Measurements from ENCODE around the gene ABTB2. TPM values are rescaled to one million over a fixed set of nuclear protein-coding genes. Genes with fewer than 3 reads are reported as not detected.

ABTB2 gene
- total and polyA plus RNA-seq, 2 experiments from 2014 or later, result 2.6 to 12.1 TPM

- peaks cover 21% of the 10 kb centered on the region for H3K4me1 ChIP-seq (ENCODE audit: insufficient read depth)
- no peaks in the 10 kb centered on the region for H3K9me2 ChIP-seq (ENCODE audit: insufficient read depth)
- TF ChIP-seq REST (IDR thresholded peaks at IDR 0.05; ENCODE audit: unreplicated experiment) (no peak), STAT1 (IDR thresholded peaks at IDR 0.05; ENCODE audit: unreplicated experiment) (no peak), POLR2AphosphoS5 (IDR thresholded peaks at IDR 0.05; ENCODE audit: low read depth) (no peak), CREB1 (CRISPR knock-in tag; IDR thresholded peaks at IDR 0.05; ENCODE audit: low read depth) (no peak), JUNB (IDR thresholded peaks at IDR 0.05; ENCODE audit: unreplicated experiment) (no peak), CTCF (conservative IDR thresholded peaks at IDR 0.05; ENCODE audit: low read depth in 2 of 2) (no peak), ZNF331 (CRISPR knock-in tag; IDR thresholded peaks at IDR 0.05; ENCODE audit: low read depth) (no peak), ZNF114 (CRISPR knock-in tag; IDR thresholded peaks at IDR 0.05) (no peak), EZH2phosphoT487 (IDR thresholded peaks at IDR 0.05; ENCODE audit: unreplicated experiment) (no peak), ZNF462 (CRISPR knock-in tag; IDR thresholded peaks at IDR 0.05) (no peak), NANOG (IDR thresholded peaks at IDR 0.05; ENCODE audit: borderline replicate concordance) (no peak), EZH2 (IDR thresholded peaks at IDR 0.05; ENCODE audit: low read depth, unreplicated experiment) (no peak)
- TF ChIP-seq, protein P1, sequence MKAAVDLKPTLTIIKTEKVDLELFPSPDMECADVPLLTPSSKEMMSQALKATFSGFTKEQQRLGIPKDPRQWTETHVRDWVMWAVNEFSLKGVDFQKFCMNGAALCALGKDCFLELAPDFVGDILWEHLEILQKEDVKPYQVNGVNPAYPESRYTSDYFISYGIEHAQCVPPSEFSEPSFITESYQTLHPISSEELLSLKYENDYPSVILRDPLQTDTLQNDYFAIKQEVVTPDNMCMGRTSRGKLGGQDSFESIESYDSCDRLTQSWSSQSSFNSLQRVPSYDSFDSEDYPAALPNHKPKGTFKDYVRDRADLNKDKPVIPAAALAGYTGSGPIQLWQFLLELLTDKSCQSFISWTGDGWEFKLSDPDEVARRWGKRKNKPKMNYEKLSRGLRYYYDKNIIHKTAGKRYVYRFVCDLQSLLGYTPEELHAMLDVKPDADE (IDR thresholded peaks at IDR 0.05), result no peak
- Mint-ChIP-seq H3K36me3 (ENCODE audit: low read depth) (no peaks in the 10 kb centered on the region), H3K4me3 (no peak overlapping the region), H3K27me3 (ENCODE audit: insufficient read depth, low read depth, poor library complexity) (peaks cover 18% of the 10 kb centered on the region), H3K9me3 (no peaks in the 10 kb centered on the region), H3K27ac (no peak overlapping the region), H3K4me1 (peaks cover 60% of the 10 kb centered on the region)
- no peaks in the 10 kb centered on the region for H3K79me2 ChIP-seq (replicated peaks; ENCODE audit: insufficient read depth)
- DNase-seq (ENCODE audit: low spot score) (no peak), ATAC-seq (no peak)
- H3K36me3 ChIP-seq (ENCODE audit: insufficient read depth), result no peaks in the 10 kb centered on the region; the same call in 1 of the 2 replicates
- no peaks in the 10 kb centered on the region for H3F3A ChIP-seq (replicated peaks; ENCODE audit: low read depth)
- H4K20me1 ChIP-seq (replicated peaks; ENCODE audit: insufficient read depth), result no peaks in the 10 kb centered on the region; the same call in 1 of the 2 replicates
- H2AFZ ChIP-seq, result no peak overlapping the region
- no peak overlapping the region for H3K4me3 ChIP-seq
- no peaks in the 10 kb centered on the region for H3K27me3 ChIP-seq (ENCODE audit: insufficient read depth)
- no peak overlapping the region; the same call in 1 of the 2 replicates for H3K27ac ChIP-seq (ENCODE audit: low read depth)
- H3K4me2 ChIP-seq, result no peak overlapping the region
Observed at GRCh38 chr11:34205326-34206035, 152.3 kb downstream of the ABTB2 start.

All from GM23338 (cell line).